ENCODE results near the gene IL17RC.

Gene IL17RC

GRCh38 chr3:9876991-9877390 lies 39.9 kb upstream of the IL17RC start:
- H3K4me3 ChIP-seq (ENCODE audit: low read depth, low read length): no peak overlapping the region
- TF ChIP-seq, protein P1, sequence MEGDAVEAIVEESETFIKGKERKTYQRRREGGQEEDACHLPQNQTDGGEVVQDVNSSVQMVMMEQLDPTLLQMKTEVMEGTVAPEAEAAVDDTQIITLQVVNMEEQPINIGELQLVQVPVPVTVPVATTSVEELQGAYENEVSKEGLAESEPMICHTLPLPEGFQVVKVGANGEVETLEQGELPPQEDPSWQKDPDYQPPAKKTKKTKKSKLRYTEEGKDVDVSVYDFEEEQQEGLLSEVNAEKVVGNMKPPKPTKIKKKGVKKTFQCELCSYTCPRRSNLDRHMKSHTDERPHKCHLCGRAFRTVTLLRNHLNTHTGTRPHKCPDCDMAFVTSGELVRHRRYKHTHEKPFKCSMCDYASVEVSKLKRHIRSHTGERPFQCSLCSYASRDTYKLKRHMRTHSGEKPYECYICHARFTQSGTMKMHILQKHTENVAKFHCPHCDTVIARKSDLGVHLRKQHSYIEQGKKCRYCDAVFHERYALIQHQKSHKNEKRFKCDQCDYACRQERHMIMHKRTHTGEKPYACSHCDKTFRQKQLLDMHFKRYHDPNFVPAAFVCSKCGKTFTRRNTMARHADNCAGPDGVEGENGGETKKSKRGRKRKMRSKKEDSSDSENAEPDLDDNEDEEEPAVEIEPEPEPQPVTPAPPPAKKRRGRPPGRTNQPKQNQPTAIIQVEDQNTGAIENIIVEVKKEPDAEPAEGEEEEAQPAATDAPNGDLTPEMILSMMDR (IDR thresholded peaks at IDR 0.05; ENCODE audit: low read depth, low read length, missing control alignments): no peak
- no peak for DNase-seq (ENCODE audit: low read depth)
- in situ Hi-C loops (cut with HindIII; ENCODE audit: low sequenced_read_pairs): no loop called here

GRCh38 chr3:9878700-9879099 lies 38.2 kb upstream of the IL17RC start:
- TF ChIP-seq, protein P1 (IDR thresholded peaks at IDR 0.05; ENCODE audit: low read depth, low read length, missing control alignments): no peak
- in situ Hi-C loops (cut with HindIII; ENCODE audit: low sequenced_read_pairs): no loop called here
- no peak for DNase-seq (ENCODE audit: low read depth)

GRCh38 chr3:9879830-9880549 lies 36.9 kb upstream of the IL17RC start, which contains the start of gene CIDEC:
TSS of gene CIDEC (minus strand) at chr3:9880253. CDS start at chr3:9878486, 1,767 bp downstream.
- no peak for DNase-seq (ENCODE audit: low read depth)
- in situ Hi-C loops (cut with HindIII; ENCODE audit: low sequenced_read_pairs): loop anchor here (5.0 kb wide), 1 partner anchor 52 kb away; the partner anchor contains the start of gene CRELD1
- TF ChIP-seq, protein P1 (IDR thresholded peaks at IDR 0.05; ENCODE audit: low read depth, low read length, missing control alignments): no peak
- no peak within 1 kb of the TSS for H3K4me3 ChIP-seq (ENCODE audit: low read depth, low read length)

More at GRCh38 chr3:9878700-9879099, 38.2 kb upstream of the IL17RC start:
- H3K4me3 ChIP-seq (ENCODE audit: low read depth, low read length): no peak overlapping the region

GRCh38 chr3:9881441-9881840 lies 35.5 kb upstream of the IL17RC start:
- no peak for DNase-seq (ENCODE audit: low read depth)
- H3K4me3 ChIP-seq (ENCODE audit: low read depth, low read length): no peak overlapping the region
- in situ Hi-C loops (cut with HindIII; ENCODE audit: low sequenced_read_pairs): loop anchor here (5.0 kb wide), 1 partner anchor 51 kb away; the partner anchor contains the start of gene CRELD1
- TF ChIP-seq, protein P1 (IDR thresholded peaks at IDR 0.05; ENCODE audit: low read depth, low read length, missing control alignments): no peak

- no peak overlapping the region for H3K4me3 ChIP-seq (ENCODE audit: low read depth, low read length)
- TF ChIP-seq, protein P1 (IDR thresholded peaks at IDR 0.05; ENCODE audit: low read depth, low read length, missing control alignments): no peak
- in situ Hi-C loops (cut with HindIII; ENCODE audit: low sequenced_read_pairs): loop anchor here (5.0 kb wide), 1 partner anchor 48 kb away; the partner anchor contains the start of gene CRELD1
- no peak for DNase-seq (ENCODE audit: low read depth)
These were observed 33.0 kb upstream of the IL17RC start for GRCh38 chr3:9883706-9884554.

- TF ChIP-seq, protein P1 (IDR thresholded peaks at IDR 0.05; ENCODE audit: low read depth, low read length, missing control alignments): no peak
- no peak for DNase-seq (ENCODE audit: low read depth)
- no peak overlapping the region for H3K4me3 ChIP-seq (ENCODE audit: low read depth, low read length)
- in situ Hi-C loops (cut with HindIII; ENCODE audit: low sequenced_read_pairs): loop anchor here (5.0 kb wide), 1 partner anchor 48 kb away; the partner anchor contains the start of gene CRELD1
These were observed 32.2 kb upstream of the IL17RC start for GRCh38 chr3:9884555-9885165.
